ENCODE measurements around the gene GALNT12.

DNA sequence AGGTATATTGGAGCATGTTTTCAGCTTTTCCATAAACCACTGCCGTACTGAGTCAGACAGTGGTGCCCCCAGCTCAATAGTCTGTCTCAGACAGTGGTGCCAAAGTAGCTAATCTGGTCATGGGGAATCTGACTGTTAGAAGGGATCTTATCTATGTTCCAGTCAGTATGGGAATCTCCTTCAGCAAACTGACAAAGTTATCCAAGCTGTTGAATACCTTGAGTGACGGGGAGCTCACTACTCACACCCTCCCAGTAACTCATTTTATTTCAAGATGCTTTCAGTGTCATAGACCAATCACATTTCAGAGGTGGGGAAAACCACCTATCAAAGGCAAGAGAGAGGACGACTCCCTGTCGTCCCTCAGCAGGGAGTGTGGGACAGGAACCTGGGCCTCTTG lies 29.9 kb upstream of the GALNT12 start:
- no peak for TF ChIP-seq CTCF (IDR thresholded peaks at IDR 0.05; ENCODE audit: poor library complexity)
- TF ChIP-seq EZH2 (IDR thresholded peaks at IDR 0.05; ENCODE audit: borderline replicate concordance), result no peak
- TF ChIP-seq EZH2phosphoT487 (IDR thresholded peaks at IDR 0.05; ENCODE audit: low read depth, severe bottlenecking, unreplicated experiment), result no peak

Data from hepatocyte (in vitro differentiated cells).